GM12872 (cell line): ENCODE data around the gene MAN2C1.

Experiments used
- CTCF ChIP-seq: IDR thresholded peaks from 3 replicates; pipeline ENCODE4 v1.5.1; 2011; ENCODE audit warnings: low read depth, mild to moderate bottlenecking, low read length, moderate library complexity; ENCODE audit not compliant: insufficient read depth

MAN2C1 gene

GRCh38 chr15:75354454-75354853, 14.0 kb downstream of the MAN2C1 start:
- TF ChIP-seq CTCF = no peak

- no peak for TF ChIP-seq CTCF
These were observed 14.8 kb downstream of the MAN2C1 start for GRCh38 chr15:75353604-75354003.

GRCh38 chr15:75352186-75353080, 16.0 kb downstream of the MAN2C1 start:
- no peak for TF ChIP-seq CTCF

GRCh38 chr15:75350601-75351361, 17.6 kb downstream of the MAN2C1 start:
- TF ChIP-seq CTCF = no peak

- no peak for TF ChIP-seq CTCF
These were observed 18.4 kb downstream of the MAN2C1 start for GRCh38 chr15:75349851-75350588.

- no peak for TF ChIP-seq CTCF
These were observed 19.7 kb downstream of the MAN2C1 start for GRCh38 chr15:75348562-75349350.
